Activated CD4-positive, alpha-beta T cell treated with anti-CD3 and anti-CD28 coated beads, Interleukin-2, amount 50 U/mL, for 16 hours (primary cell): ENCODE measurements around the gene SCML1.

Experiments
- DNase-seq: peaks from one replicate; pipeline ENCODE4 v3.0.0-alpha.2; 2020

The SCML1 gene

GRCh38 chrX:17801431-17801830 is 64.1 kb downstream of the SCML1 start:
- DNase-seq: no peak

- DNase-seq: no peak
These were observed 65.5 kb downstream of the SCML1 start for GRCh38 chrX:17802756-17803155.

GRCh38 chrX:17803449-17803848 is 66.2 kb downstream of the SCML1 start:
- no peak for DNase-seq
